Psoas muscle (tissue), 8 donors: ENCODE measurements around the gene ELMO1. TPM values are rescaled to one million over a fixed set of nuclear protein-coding genes. Genes with fewer than 3 reads are reported as not detected.

Source experiments
- ATAC-seq, 4 donors: fragments of 200-7000 bp; cut with Tn5 transposase; one replicate each; pipeline ENCODE4 v1.9.1; 2020; ENCODE audit warnings: moderate library complexity in 3 of 4, mild to moderate bottlenecking in 2 of 4
- DNase-seq, 2 donors: peaks; one replicate each; pipeline ENCODE4 v3.0.0-alpha.2; 2020
- H3K27ac ChIP-seq: fragments of 200-600 bp; one replicate; pipeline ENCODE4 v1.8.0; 2022
- H3K27me3 ChIP-seq, 3 donors: fragments of 200-600 bp in 1 of 3; one replicate each; pipeline versions ENCODE4 v1.6.1 to v1.8.0; 2013 to 2022; ENCODE audit warnings: low read length in 2 of 3, mild to moderate bottlenecking in 2 of 3, moderate library complexity in 1 of 3; ENCODE audit not compliant: insufficient read depth in 3 of 3
- H3K36me3 ChIP-seq, 2 donors: fragments of 200-600 bp in 1 of 2; one replicate each; pipeline versions ENCODE4 v1.6.1 to v1.8.0; 2013 to 2022; ENCODE audit warnings: low read depth in 1 of 2, mild to moderate bottlenecking in 1 of 2, moderate library complexity in 1 of 2; ENCODE audit not compliant: insufficient read depth in 1 of 2
- H3K4me1 ChIP-seq: fragments of 200-600 bp; one replicate; pipeline ENCODE4 v1.8.0; 2022
- H3K4me3 ChIP-seq: fragments of 200-600 bp; one replicate; pipeline ENCODE4 v1.8.0; 2022; ENCODE audit warnings: mild to moderate bottlenecking
- H3K9me3 ChIP-seq: fragments of 200-600 bp; one replicate; pipeline ENCODE4 v1.8.0; 2022
- CTCF ChIP-seq: fragments of 200-600 bp; IDR thresholded peaks from one replicate; pipeline ENCODE4 v1.8.0; 2022; ENCODE audit warnings: antibody characterized with exemption
- WGBS, 3 donors: extraction: QIAGEN DNeasy Blood & Tissue Kit; methylation state at CpG; one replicate each; pipeline versions ENCODE4 v1.1.6 to v1.1.7; 2013; 5-methylcytosine and 5-hydroxymethylcytosine counted together
- intact Hi-C, 2 donors: fragments of 100-400 bp; cut with DNase I; formaldehyde crosslinking; loops; one replicate each; pipeline versions ENCODE4 v1.11.0 to v1.14.2; 2022
- polyA plus RNA-seq, 3 donors: library from polyadenylated mRNA; stranded (reverse); fragments of 200-250 nt; gene quantifications; one replicate each; pipeline ENCODE4 v1.2.3, GENCODE V29; 2013
- total RNA-seq, 4 donors: library from RNA; stranded (reverse); fragmentation: NEBNext Ultra II Directional in 2 of 4; extraction: Animal tissue kit (Norgen Biotek cat#: 25700) in 2 of 4; gene quantifications; one replicate each; pipeline versions ENCODE4 v1.2.1 to v1.2.4, GENCODE V29; 2021 to 2023
- donor health status: healthy with polysubstance abuse.
- donor health status: DM: no; HTN: no; CAD: no; lungs with moderate emphysema.
- donor health status: Bipolar disorder and iron deficiency.
- donor health status: healthy.
- donor health status: DM: yes; HTN: yes; CAD: no.
- donor health status: DM: no; HTN: no; CAD: no.
- donor health status: DM: no; HTN: no; CAD: no.
- donor health status: DM: yes; HTN: yes; CAD: no.

Gene ELMO1
- total and polyA plus RNA-seq, 7 donors, result 2.8 to 8.1 (median 6.9) TPM

GRCh38 chr7:37281368-37282092, 167.1 kb downstream of the ELMO1 start:
- no peaks in the 10 kb centered on the region for H3K9me3 ChIP-seq
- no peak for TF ChIP-seq CTCF
- no peak overlapping the region for H3K27ac ChIP-seq
- H3K4me1 ChIP-seq, result no peaks in the 10 kb centered on the region
- WGBS, 3 donors, result 33 to 45% (median 33%) methylated on average over 5 of the region's 5 CpGs
- intact Hi-C loops, result loop anchor here in 1 of 2 donors (10.0 kb wide), 1 partner anchor 163 kb away; the partner anchor contains the start of gene ELMO1
- H3K4me3 ChIP-seq, result no peak overlapping the region
- H3K36me3 ChIP-seq, result no peaks in the 10 kb centered on the region
- ATAC-seq, result no peak
- DNase-seq, result no peak
- peaks cover 0 to 3% (median 0%) of the 10 kb centered on the region in 3 donors for H3K27me3 ChIP-seq

- H3K9me3 ChIP-seq, result no peaks in the 10 kb centered on the region
- no peak for DNase-seq
- no peaks in the 10 kb centered on the region for H3K36me3 ChIP-seq
- no peaks in the 10 kb centered on the region for H3K4me1 ChIP-seq
- WGBS, 3 donors, result 86 to 91% (median 88%) methylated on average over 3 of the region's 3 CpGs
- H3K27me3 ChIP-seq, result peaks cover 0 to 3% (median 0%) of the 10 kb centered on the region in 3 donors
- no peak for TF ChIP-seq CTCF
- no peak overlapping the region for H3K4me3 ChIP-seq
- intact Hi-C loops, result no loop called here
- no peak overlapping the region for H3K27ac ChIP-seq
- no peak for ATAC-seq
Measured at GRCh38 chr7:37277513-37277912, 171.2 kb downstream of the ELMO1 start.

GRCh38 chr7:37275078-37275710, 173.5 kb downstream of the ELMO1 start:
- Histone ChIP-seq H3K27me3 (peaks cover 0 to 3% (median 0%) of the 10 kb centered on the region in 3 donors), H3K27ac (no peak overlapping the region), H3K36me3 (no peaks in the 10 kb centered on the region), H3K4me3 (no peak overlapping the region), H3K4me1 (no peaks in the 10 kb centered on the region), H3K9me3 (no peaks in the 10 kb centered on the region)
- 79 to 87% (median 85%) methylated on average over 5 of the region's 5 CpGs for WGBS, 3 donors
- TF ChIP-seq CTCF, result no peak
- ATAC-seq (no peak), DNase-seq (no peak)
- intact Hi-C loops, result no loop called here

- no peaks in the 10 kb centered on the region for H3K9me3 ChIP-seq
- 87 to 88% (median 87%) methylated on average over 2 of the region's 2 CpGs for WGBS, 3 donors
- H3K4me3 ChIP-seq, result no peak overlapping the region
- intact Hi-C loops, result no loop called here
- no peaks in the 10 kb centered on the region for H3K36me3 ChIP-seq
- TF ChIP-seq CTCF, result no peak
- H3K27me3 ChIP-seq, result no peaks in the 10 kb centered on the region
- DNase-seq, result no peak
- no peaks in the 10 kb centered on the region for H3K4me1 ChIP-seq
- no peak for ATAC-seq
- H3K27ac ChIP-seq, result no peak overlapping the region
Measured at GRCh38 chr7:37273891-37274290, 174.8 kb downstream of the ELMO1 start.
